ENCODE results near the gene MITF.

Gene MITF

DNA sequence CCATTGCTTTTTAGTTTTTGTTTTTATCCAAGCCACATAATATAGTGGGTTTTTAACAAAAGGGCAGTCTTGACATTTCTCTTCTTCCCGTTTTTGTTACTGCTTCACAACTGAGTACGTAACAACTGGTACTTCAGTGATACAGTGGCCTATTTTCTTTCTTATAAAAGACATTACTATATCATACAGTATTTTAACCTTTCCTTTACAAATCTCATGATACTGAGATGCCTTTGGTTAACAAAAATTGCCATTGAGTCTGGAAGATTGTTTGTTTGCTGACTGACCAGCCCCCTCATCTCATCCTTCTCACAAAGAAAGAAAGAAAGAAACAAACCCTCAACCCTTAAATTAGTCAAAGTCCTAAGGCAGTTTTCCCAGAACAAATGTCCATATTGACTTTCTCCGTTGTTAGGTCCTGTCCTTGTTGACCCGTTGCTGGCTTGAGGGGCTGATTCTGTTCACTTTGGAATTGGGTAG lies 183.3 kb downstream of the MITF start:
- H4K20me1 ChIP-seq (ENCODE audit: insufficient read depth, low read length), result no peaks in the 10 kb centered on the region
- TF ChIP-seq CTCF (IDR thresholded peaks at IDR 0.05; ENCODE audit: low read depth, low read length), result no peak
- TF ChIP-seq EZH2phosphoT487 (IDR thresholded peaks at IDR 0.05; ENCODE audit: low read depth), result no peak
- H3K4me1 ChIP-seq (ENCODE audit: low read length), result no peaks in the 10 kb centered on the region

DNA sequence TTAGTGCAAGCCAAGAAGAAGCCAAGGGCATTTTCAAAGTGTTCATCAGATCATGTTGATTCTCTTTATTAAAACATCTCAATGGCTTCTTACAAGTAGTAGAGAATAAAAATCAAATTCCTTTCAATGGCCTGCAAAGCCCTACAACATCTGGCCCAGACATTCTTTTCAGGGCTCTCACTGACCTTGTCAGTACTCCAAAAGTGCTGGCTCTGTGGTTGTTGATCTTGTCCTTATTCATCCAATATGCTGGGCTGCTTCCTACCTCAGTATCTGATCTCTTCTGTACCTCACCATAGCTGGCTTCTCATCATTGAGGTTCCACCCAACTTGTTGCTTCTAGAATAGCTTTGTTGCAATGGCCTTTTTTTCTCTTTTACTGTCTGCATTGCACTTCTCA lies 186.2 kb downstream of the MITF start:
- Histone ChIP-seq H3K9me3 (ENCODE audit: insufficient read depth, low read length) (no peaks in the 10 kb centered on the region), H3K79me2 (ENCODE audit: low read length) (no peaks in the 10 kb centered on the region), H3K27ac (ENCODE audit: low read length) (no peak overlapping the region), H3K36me3 (replicated peaks; ENCODE audit: low read depth, low read length) (no peaks in the 10 kb centered on the region), H3K9ac (ENCODE audit: low read length) (no peak overlapping the region), H2AFZ (ENCODE audit: low read depth, low read length) (no peak overlapping the region), H3K4me2 (ENCODE audit: low read length) (no peak overlapping the region), H3K27me3 (ENCODE audit: low read depth, low read length) (no peaks in the 10 kb centered on the region), H3K4me3 (ENCODE audit: low read length) (no peak overlapping the region), H4K20me1 (ENCODE audit: insufficient read depth, low read length) (no peaks in the 10 kb centered on the region), H3K4me1 (ENCODE audit: low read length) (no peaks in the 10 kb centered on the region)
- no peak for TF ChIP-seq EZH2phosphoT487 (IDR thresholded peaks at IDR 0.05; ENCODE audit: low read depth)
- TF ChIP-seq CTCF (IDR thresholded peaks at IDR 0.05; ENCODE audit: low read depth, low read length), result no peak

More for the DNA sequence above, 183.3 kb downstream of the MITF start:
- H3K4me3 ChIP-seq (ENCODE audit: low read length), result no peak overlapping the region
- no peaks in the 10 kb centered on the region for H3K9me3 ChIP-seq (ENCODE audit: insufficient read depth, low read length)
- H3K36me3 ChIP-seq (replicated peaks; ENCODE audit: low read depth, low read length), result no peaks in the 10 kb centered on the region
- no peak overlapping the region for H3K9ac ChIP-seq (ENCODE audit: low read length)
- H3K27me3 ChIP-seq (ENCODE audit: low read depth, low read length), result 0 out of 2 replicates have a peak, but pooled peaks cover 2% of the 10 kb centered on the region
- H3K79me2 ChIP-seq (ENCODE audit: low read length), result no peaks in the 10 kb centered on the region
- no peak overlapping the region for H3K4me2 ChIP-seq (ENCODE audit: low read length)
- no peak overlapping the region for H2AFZ ChIP-seq (ENCODE audit: low read depth, low read length)
- H3K27ac ChIP-seq (ENCODE audit: low read length), result no peak overlapping the region

GRCh38 chr3:69926385-69926784 lies 187.1 kb downstream of the MITF start:
- Histone ChIP-seq H3K79me2 (ENCODE audit: low read length) (no peaks in the 10 kb centered on the region), H3K9me3 (ENCODE audit: insufficient read depth, low read length) (no peaks in the 10 kb centered on the region), H3K27me3 (ENCODE audit: low read depth, low read length) (no peaks in the 10 kb centered on the region), H4K20me1 (ENCODE audit: insufficient read depth, low read length) (no peaks in the 10 kb centered on the region), H3K27ac (ENCODE audit: low read length) (no peak overlapping the region), H3K4me2 (ENCODE audit: low read length) (no peak overlapping the region), H3K9ac (ENCODE audit: low read length) (no peak overlapping the region), H2AFZ (ENCODE audit: low read depth, low read length) (no peak overlapping the region), H3K4me3 (ENCODE audit: low read length) (no peak overlapping the region), H3K36me3 (replicated peaks; ENCODE audit: low read depth, low read length) (no peaks in the 10 kb centered on the region), H3K4me1 (ENCODE audit: low read length) (no peaks in the 10 kb centered on the region)
- TF ChIP-seq EZH2phosphoT487 (IDR thresholded peaks at IDR 0.05; ENCODE audit: low read depth), result no peak
- TF ChIP-seq CTCF (IDR thresholded peaks at IDR 0.05; ENCODE audit: low read depth, low read length), result no peak

DNA sequence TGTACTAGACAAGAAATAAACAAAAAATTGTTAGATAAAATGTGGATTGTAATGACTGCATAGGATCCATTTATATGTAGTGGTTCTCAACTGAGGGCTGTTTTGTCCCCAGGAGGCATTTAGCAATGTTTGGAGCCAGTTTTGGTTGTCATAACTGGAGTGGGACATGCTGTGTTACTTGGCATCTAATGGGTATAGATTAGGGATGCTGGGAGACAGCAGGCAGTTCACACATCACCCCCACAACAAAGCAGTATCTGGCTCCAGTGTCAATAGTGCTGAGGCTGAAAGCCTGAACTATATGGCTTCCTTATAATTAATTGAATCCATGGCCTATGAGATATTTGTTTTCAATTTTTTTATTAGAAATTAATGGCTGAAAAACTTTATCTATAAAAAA lies 188.3 kb downstream of the MITF start:
- TF ChIP-seq EZH2phosphoT487 (IDR thresholded peaks at IDR 0.05; ENCODE audit: low read depth) (no peak), CTCF (IDR thresholded peaks at IDR 0.05; ENCODE audit: low read depth, low read length) (no peak)
- no peak overlapping the region for H2AFZ ChIP-seq (ENCODE audit: low read depth, low read length)
- H3K9me3 ChIP-seq (ENCODE audit: insufficient read depth, low read length), result no peaks in the 10 kb centered on the region
- H3K9ac ChIP-seq (ENCODE audit: low read length), result no peak overlapping the region
- no peaks in the 10 kb centered on the region for H4K20me1 ChIP-seq (ENCODE audit: insufficient read depth, low read length)
- no peaks in the 10 kb centered on the region for H3K79me2 ChIP-seq (ENCODE audit: low read length)
- no peak overlapping the region for H3K27ac ChIP-seq (ENCODE audit: low read length)
- H3K4me2 ChIP-seq (ENCODE audit: low read length), result no peak overlapping the region
- no peak overlapping the region for H3K4me3 ChIP-seq (ENCODE audit: low read length)
- H3K27me3 ChIP-seq (ENCODE audit: low read depth, low read length), result no peaks in the 10 kb centered on the region
- no peaks in the 10 kb centered on the region for H3K36me3 ChIP-seq (replicated peaks; ENCODE audit: low read depth, low read length)
- no peaks in the 10 kb centered on the region for H3K4me1 ChIP-seq (ENCODE audit: low read length)
